ELR (cell line): ENCODE results near the gene NEURL3.
"Not testable (repeated sequence)": the region's sequence is repeated elsewhere in the genome, so short reads cannot be mapped to it uniquely, and the experiment has no call there.

Experiments used
- DNase-seq: peaks from one replicate; pipeline ENCODE4 v3.0.0-alpha.2; 2015; ENCODE audit warnings: low read depth

Gene NEURL3

GRCh38 chr2:96506907-96507240 lies 1.7 kb upstream of the NEURL3 start:
- no peak for DNase-seq

- no peak for DNase-seq
These were observed 1.1 kb upstream of the NEURL3 start for GRCh38 chr2:96506016-96506906.

DNA sequence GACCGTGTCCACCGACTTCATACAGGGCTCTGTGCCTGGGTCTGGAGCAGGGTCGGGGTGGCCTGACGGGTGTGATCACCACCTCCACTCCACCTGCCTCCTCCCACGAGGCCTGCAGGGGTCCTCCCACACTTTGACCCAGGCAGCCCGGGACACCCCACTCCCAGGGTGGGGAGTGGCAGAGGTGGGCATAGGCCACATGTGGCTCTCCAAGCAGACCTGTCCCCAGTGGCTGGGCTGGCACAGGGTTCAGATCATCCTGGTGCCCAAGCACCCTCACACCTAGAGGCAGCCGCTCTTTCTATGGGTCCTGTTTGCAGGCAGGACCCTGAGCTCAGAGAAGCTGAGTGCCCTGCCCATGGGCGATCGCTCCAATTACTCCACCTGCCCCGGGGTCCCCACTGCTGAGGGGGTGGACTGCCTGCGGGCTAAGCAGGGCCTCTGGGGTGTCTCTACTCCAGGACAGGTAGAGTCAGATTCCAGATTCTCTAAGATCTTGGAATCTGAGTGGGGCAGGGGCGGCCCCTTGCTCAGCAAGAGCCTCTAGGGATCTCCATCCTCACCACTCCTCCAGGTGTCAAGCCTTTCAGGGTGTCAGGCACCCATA lies 1.4 kb downstream of the NEURL3 start:
- no peak for DNase-seq

- no peak for DNase-seq
These were observed 2.1 kb downstream of the NEURL3 start for GRCh38 chr2:96502891-96503636.

DNA sequence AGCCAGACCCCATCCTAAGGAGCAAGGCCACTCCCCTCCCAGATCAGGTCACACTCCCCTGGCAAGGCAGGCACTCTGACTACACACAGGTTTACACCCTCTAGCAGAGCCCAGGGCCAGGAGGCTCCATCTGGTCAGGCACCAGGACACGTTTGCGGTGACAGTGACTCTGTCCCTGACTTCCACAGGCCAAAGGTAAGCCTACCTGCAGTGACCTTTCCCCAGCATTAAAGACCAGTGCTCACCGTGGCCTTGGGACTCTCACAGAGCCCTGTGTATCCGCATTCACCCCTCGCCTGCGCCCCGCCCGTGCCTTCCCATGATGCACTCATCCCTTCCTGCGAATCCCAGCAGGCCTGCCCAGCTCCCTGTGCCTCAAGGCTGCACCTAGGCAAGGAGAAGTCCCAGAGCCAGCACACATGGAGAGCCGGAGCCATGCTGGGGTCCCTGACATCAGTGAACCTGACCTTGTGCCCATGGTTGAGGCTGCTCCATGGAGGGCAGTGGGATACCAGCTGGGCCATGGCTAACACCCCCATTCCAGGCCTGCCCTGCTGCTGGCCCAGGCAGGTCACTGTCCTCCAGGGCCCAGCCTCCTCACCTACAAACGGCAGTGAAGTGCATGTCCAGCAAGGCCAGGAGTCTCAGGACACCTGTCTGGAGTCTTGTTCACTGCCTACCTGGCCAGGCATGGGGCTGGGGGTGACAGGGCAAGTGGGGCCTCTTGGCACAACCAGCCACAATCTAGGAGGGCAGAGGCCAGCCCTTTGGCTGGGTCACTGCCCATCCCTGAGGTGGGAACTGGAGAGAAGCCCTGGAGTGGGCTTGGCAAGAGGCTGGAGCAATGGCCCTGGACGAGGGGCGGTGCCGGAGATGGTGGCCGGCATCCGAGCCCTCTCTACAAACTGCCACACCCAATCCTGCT lies 3.0 kb downstream of the NEURL3 start:
- DNase-seq = no peak

DNA sequence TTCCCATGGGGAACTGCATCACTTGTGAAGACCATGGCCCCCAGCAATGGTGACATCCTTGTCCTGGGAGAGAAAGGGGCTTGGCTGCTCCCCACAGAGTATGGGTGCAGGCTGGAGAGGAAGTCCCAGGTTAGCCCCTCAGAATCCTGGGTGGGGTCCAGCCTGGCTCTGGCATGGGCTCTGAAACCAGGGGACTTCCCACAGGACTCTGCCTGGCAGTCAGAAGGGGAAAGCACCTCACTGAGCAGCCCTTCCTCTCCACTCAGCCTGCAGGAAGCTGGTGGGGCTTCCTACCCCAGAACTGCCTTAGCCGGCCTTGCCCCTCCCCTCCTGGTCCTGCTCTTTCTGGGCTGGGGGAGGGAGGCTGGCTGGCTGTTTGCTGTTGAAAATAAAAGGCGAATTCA lies 3.7 kb downstream of the NEURL3 start:
- DNase-seq = no peak

DNA sequence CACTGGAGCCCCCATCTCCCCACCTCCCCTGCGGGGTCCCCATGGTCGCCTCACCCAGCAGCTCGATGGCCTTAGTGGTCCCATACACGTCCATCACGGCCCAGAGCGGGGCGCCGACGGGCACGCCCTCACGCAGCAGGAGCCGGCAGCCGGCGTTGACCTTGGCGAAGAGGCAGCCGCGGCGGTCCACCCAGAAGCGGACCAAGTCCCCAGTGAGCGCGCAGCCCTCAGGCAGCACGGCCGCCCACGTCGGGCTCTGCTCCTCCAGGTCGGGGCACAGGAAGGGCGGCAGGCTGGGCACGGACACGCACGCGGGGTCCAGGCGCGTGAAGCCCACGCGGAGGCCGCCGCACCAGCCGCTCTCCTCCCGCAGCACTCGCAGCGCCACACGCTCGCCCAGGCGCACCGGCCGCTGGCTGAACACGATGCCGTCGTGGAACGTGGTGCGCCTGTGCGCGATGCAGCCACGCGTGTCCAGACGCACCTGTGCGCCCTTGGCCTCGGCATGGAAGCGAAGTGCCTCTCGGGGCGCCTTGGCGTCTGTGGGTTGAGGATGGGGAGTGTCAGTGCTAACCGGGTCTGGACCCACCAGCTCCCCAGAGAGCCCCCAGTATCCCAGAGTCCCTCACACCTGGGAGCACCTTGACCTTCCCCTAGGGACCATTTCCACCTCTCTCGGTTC lies 4.6 kb downstream of the NEURL3 start:
- no peak for DNase-seq

- no peak for DNase-seq
These were observed 5.8 kb downstream of the NEURL3 start for GRCh38 chr2:96499061-96499960.

DNA sequence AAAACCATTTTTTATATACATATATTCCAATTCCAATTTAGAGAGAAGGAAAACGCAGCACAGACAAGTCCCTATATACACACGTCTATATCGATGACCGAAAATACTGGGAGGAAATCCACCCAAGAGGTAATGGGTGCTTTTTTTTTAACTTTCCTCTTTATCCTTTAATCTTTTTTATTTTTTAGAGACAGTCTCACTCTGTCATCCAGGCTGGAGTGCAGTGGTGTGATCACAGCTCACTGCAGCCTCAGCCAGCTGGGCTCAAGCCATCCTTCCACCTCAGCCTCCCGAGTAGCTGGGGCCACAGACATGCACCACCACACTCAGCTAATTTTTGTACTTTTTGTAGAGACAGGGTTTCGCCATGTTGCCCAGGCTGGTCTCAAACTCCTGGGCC lies 6.5 kb downstream of the NEURL3 start:
- not testable (repeated sequence) for DNase-seq

- no peak for DNase-seq
These were observed 7.1 kb downstream of the NEURL3 start for GRCh38 chr2:96498021-96498431.

DNA sequence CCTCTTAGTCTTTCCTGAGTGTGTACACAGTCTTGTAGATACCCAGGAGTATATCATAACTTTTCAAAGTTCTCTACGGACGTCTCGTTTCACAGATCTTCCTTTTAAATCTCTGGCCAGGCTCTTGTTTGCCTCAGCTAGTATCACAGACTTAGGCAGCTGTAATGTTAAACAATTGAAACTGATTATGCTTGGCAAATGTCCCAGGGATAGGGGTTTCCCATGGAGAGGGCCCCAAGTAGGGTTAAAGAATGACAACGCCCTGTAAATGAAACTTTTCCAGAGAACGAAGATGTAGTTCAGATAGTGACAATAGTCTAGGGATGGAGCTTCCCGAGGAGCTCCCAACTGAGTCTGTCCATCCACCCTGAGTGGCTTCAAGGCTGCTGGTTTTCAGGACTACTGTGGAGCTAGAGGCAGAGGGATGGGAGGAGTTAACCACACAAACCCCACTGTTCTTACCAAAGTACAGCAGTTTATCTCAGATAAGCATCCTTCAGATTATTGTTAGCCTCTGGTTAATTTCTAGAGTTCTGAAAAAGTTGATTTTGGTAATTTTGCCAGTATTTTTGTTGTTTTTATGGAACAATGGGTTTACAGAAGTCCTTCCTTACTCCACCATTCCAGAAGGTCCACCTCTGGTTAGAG lies 9.1 kb downstream of the NEURL3 start:
- DNase-seq = no peak

GRCh38 chr2:96494188-96494587 lies 11.0 kb downstream of the NEURL3 start:
- DNase-seq = no peak

GRCh38 chr2:96493072-96493471 lies 12.1 kb downstream of the NEURL3 start:
- no peak for DNase-seq

- DNase-seq = no peak
These were observed 13.2 kb downstream of the NEURL3 start for GRCh38 chr2:96491860-96492497.

DNA sequence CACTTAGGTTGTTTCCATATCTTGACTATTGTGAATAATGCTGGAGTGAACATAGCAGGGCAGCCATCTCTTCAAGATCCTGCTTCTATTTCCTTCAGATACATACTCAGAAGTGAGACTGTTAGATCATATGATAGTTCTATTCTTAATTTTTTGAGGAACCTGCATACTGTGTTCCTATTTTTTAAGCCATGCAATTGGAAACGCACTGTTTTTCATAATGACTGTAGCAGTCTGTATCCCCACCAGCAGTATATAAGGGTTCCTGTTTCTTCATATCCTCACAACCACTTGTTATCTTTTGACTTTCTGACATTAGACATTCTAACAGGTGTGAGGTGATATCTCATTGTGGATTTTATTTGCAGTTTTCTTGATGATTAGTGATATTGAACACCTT lies 15.5 kb downstream of the NEURL3 start:
- DNase-seq = no peak

DNA sequence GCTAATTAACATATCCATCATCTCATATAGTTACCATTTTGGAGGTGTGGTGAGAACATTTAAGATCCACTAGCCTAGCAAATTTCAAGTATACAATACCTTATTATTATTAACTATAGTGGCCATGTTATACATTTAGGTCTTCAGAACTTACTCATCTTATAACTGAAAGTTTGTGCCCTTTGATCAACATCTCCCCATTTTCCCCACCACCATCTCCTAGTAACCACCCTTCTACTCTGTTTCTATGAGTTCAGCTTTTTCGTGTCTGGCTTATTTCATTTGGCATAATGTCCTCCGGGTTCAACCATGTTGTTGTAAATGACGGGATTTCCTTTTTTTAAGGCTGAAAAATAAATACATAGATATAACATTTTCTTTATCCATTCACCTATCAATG lies 15.9 kb downstream of the NEURL3 start:
- DNase-seq = no peak

GRCh38 chr2:96486696-96487095 lies 18.5 kb downstream of the NEURL3 start:
- DNase-seq = peak; percentile 10

DNA sequence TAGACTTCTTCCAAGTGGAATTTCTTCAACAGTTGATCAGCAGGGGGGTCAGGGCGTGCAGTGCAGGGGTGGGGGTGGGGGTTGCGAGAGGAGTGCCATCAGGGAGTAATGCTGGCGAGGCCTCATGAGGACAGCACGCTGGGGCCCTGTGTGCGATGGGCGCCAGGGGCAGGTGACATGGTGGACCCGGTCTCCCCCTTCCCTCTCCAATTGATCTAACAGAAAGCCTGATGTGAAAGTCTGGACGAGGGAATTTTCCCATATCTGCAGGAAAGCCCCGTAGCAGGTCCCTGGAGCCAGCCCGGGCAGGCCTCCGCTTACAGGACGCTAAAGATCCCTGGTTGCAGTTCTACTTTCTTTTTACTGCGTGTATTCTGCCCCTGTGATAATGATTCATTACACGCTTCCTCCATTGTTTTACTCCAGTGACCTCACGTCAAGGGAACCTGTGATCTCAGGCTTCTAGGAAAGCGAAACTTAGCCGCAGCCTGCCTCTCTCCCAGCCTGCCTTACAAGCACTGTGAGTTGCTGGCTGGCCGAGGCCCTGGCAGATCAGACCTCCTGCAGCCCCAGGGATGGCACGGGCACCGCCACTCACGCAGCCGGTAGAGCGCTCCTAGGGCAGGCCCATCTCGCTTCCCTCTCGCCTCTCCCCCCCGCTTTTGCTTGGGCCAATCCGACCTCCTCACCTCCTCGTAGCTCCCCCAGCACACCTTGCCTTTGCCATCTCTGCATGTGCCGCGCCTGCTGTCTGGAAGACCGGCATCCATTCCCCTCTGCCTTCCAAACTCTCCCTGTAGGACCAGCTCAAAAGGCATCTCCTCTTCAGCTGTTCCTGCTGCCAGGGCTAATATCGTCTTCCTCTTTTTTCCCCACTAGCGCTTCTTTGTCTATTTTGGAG lies 19.2 kb downstream of the NEURL3 start:
- peak; percentile 92 for DNase-seq
